ENCODE data around the gene ALKAL2. TPM values are rescaled to one million over a fixed set of nuclear protein-coding genes. Genes with fewer than 3 reads are reported as not detected.

ALKAL2 gene
- total and polyA plus RNA-seq, 10 of the 15 experiments (the other 5 are each of a cell fraction or from before 2014, with no cell fraction given) = 0.11 to 0.29 (median 0.11) TPM; not detected in 7

DNA sequence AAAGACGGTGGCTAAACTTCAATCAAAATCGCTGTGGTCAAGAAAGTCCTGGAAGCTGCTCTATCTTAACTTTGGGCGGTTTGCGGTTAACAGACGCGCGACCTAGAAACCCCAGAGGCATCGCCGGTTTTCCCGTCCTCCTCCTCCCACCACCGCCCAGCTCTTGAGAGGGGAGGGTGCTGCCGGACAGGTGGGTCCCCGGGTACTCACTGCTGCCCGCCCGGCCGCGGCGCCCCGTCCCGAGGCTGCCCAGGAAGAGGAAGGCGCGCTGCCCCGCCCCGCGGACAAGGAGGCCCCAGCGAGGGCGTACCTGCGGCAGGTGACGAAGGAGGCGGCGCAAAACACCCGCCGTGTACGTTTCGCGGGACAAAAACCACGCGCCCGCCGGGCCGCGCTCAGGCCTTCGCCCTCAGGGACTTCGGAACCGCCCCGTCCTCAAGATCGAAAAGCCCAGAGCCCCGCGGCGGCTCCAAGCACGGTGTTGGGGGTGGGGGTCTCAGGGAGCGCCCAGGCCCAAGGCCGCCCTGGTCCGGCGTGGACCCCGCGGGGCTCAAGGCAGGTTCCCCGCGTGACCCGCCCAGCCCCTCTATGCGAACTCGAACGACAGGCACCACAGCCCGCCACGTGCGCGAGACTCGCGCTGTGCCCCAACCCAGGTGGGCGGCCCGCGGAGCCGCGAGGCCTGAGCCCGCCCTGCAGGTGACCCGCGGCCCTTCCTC lies 24.0 kb downstream of the ALKAL2 start, which contains the start of gene SH3YL1 (continued):
- TF ChIP-seq, protein P1, sequence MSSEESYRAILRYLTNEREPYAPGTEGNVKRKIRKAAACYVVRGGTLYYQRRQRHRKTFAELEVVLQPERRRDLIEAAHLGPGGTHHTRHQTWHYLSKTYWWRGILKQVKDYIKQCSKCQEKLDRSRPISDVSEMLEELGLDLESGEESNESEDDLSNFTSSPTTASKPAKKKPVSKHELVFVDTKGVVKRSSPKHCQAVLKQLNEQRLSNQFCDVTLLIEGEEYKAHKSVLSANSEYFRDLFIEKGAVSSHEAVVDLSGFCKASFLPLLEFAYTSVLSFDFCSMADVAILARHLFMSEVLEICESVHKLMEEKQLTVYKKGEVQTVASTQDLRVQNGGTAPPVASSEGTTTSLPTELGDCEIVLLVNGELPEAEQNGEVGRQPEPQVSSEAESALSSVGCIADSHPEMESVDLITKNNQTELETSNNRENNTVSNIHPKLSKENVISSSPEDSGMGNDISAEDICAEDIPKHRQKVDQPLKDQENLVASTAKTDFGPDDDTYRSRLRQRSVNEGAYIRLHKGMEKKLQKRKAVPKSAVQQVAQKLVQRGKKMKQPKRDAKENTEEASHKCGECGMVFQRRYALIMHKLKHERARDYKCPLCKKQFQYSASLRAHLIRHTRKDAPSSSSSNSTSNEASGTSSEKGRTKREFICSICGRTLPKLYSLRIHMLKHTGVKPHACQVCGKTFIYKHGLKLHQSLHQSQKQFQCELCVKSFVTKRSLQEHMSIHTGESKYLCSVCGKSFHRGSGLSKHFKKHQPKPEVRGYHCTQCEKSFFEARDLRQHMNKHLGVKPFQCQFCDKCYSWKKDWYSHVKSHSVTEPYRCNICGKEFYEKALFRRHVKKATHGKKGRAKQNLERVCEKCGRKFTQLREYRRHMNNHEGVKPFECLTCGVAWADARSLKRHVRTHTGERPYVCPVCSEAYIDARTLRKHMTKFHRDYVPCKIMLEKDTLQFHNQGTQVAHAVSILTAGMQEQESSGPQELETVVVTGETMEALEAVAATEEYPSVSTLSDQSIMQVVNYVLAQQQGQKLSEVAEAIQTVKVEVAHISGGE (CRISPR knock-in tag; IDR thresholded peaks at IDR 0.05) = no peak
- TF ChIP-seq, protein P2, sequence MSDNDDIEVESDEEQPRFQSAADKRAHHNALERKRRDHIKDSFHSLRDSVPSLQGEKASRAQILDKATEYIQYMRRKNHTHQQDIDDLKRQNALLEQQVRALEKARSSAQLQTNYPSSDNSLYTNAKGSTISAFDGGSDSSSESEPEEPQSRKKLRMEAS (IDR thresholded peaks at IDR 0.05; ENCODE audit: low read depth, low read length) = 0 out of 2 replicates have a peak, but pooled peaks have one; percentile 60
- TF ChIP-seq TAF1 (IDR thresholded peaks at IDR 0.05; ENCODE audit: borderline replicate concordance, low read depth, low read length) = no peak
- TF ChIP-seq, protein P3, sequence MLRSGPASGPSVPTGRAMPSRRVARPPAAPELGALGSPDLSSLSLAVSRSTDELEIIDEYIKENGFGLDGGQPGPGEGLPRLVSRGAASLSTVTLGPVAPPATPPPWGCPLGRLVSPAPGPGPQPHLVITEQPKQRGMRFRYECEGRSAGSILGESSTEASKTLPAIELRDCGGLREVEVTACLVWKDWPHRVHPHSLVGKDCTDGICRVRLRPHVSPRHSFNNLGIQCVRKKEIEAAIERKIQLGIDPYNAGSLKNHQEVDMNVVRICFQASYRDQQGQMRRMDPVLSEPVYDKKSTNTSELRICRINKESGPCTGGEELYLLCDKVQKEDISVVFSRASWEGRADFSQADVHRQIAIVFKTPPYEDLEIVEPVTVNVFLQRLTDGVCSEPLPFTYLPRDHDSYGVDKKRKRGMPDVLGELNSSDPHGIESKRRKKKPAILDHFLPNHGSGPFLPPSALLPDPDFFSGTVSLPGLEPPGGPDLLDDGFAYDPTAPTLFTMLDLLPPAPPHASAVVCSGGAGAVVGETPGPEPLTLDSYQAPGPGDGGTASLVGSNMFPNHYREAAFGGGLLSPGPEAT (IDR thresholded peaks at IDR 0.05; ENCODE audit: low read depth) = no peak
- no peak for TF ChIP-seq JUND (IDR thresholded peaks at IDR 0.05; ENCODE audit: low read depth, low read length)
- 0 out of 4 replicates have a peak, but pooled peaks of 1 of the 2 experiments have one; percentile 10 for TF ChIP-seq IKZF2 (IDR thresholded peaks at IDR 0.05)
- TF ChIP-seq, protein P4, sequence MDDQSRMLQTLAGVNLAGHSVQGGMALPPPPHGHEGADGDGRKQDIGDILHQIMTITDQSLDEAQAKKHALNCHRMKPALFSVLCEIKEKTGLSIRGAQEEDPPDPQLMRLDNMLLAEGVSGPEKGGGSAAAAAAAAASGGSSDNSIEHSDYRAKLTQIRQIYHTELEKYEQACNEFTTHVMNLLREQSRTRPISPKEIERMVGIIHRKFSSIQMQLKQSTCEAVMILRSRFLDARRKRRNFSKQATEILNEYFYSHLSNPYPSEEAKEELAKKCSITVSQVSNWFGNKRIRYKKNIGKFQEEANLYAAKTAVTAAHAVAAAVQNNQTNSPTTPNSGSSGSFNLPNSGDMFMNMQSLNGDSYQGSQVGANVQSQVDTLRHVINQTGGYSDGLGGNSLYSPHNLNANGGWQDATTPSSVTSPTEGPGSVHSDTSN (IDR thresholded peaks at IDR 0.05; ENCODE audit: insufficient replicate concordance, low read depth, low read length) = no peak
- TF ChIP-seq IRF4 (IDR thresholded peaks at IDR 0.05; ENCODE audit: low read depth, low read length) = no peak
- no peak for TF ChIP-seq ETV6 (conservative IDR thresholded peaks at IDR 0.05 in 1 of 2, IDR thresholded peaks at IDR 0.05 in 1 of 2; ENCODE audit: borderline replicate concordance in 1 of 2, low read depth in 1 of 2)
- no peak for TF ChIP-seq MYB (IDR thresholded peaks at IDR 0.05; ENCODE audit: borderline replicate concordance, low read depth, low read length)

All from GM12878 (cell line).